GM12878 (cell line): ENCODE data around the gene NR6A1. TPM values are rescaled to one million over a fixed set of nuclear protein-coding genes. Genes with fewer than 3 reads are reported as not detected.

Source experiments
- ATAC-seq: fragments of 200-7000 bp; cut with Tn5 transposase; 3 replicates; pipeline ENCODE4 v1.9.1; 2020; ENCODE audit warnings: mild to moderate bottlenecking, moderate library complexity
- BruUV-seq: library from RNA; stranded (reverse); fragments of 400-500 nt; replicated peaks from 2 replicates; lab custom pipeline; 2021; lab: Mats Ljungman, UMichigan
- CTCF ChIA-PET: fragments of 300-600 bp; sonication (Branson Sonifier 250); formaldehyde crosslinking; extraction: SDS; loops from one replicate; lab custom pipeline; 2021; ENCODE audit warnings: inconsistent platforms; lab: Yijun Ruan, JAX
- POLR2A ChIA-PET: fragments of 350-600 bp; formaldehyde crosslinking; extraction: SDS; loops from one replicate; lab custom pipeline; 2021; ENCODE audit warnings: inconsistent platforms; lab: Charles Lee
- RAD21 ChIA-PET: fragments of 300-600 bp; sonication (Branson Sonifier 250); formaldehyde crosslinking; loops from one replicate; lab custom pipeline; 2023; ENCODE audit warnings: antibody characterized with exemption; ENCODE audit not compliant: unreplicated experiment; lab: Charles Lee
- SMC1A ChIA-PET: fragments of 300-600 bp; sonication (Branson Sonifier 250); formaldehyde crosslinking; loops from one replicate; lab custom pipeline; 2023; ENCODE audit not compliant: unreplicated experiment, uncharacterized antibody; lab: Charles Lee
- DNase-seq: peaks from one replicate; pipeline ENCODE4 v3.0.0-alpha.2; 2011; ENCODE audit warnings: low read depth, low spot score
- FAIRE-seq: peaks from 3 replicates; lab custom pipeline; 2011; peaks lifted over from hg19 to GRCh38; lab: Jason Lieb, UNC
- H2AFZ ChIP-seq: 2 replicates; pipeline ENCODE4 v1.6.0; 2011; ENCODE audit warnings: low read depth, low read length, control low read depth; ENCODE audit not compliant: control insufficient read depth
- H3K27ac ChIP-seq: 2 replicates; pipeline ENCODE4 v1.5.1; 2011; ENCODE audit warnings: control low read depth; ENCODE audit not compliant: control insufficient read depth, insufficient read depth
- H3K27me3 ChIP-seq, 2 experiments: replicated peaks in 1 of 2; 2 replicates each; pipeline versions ENCODE4 v1.6.0 to v1.6.1; 2011; ENCODE audit warnings: low read length in 1 of 2; ENCODE audit not compliant: control insufficient read depth in 2 of 2, insufficient read depth in 2 of 2
- H3K36me3 ChIP-seq, 2 experiments: 2 replicates each; pipeline ENCODE4 v1.5.1; 2011; ENCODE audit warnings: low read length in 1 of 2; ENCODE audit not compliant: control insufficient read depth in 2 of 2, insufficient read depth in 2 of 2
- H3K4me1 ChIP-seq: 2 replicates; pipeline ENCODE4 v1.6.1; 2011; ENCODE audit warnings: mild to moderate bottlenecking, low read length, moderate library complexity, mixed read lengths; ENCODE audit not compliant: control insufficient read depth, insufficient read depth
- H3K4me2 ChIP-seq: 2 replicates; pipeline ENCODE4 v1.6.0; 2011; ENCODE audit warnings: control low read depth; ENCODE audit not compliant: control insufficient read depth, insufficient read depth
- H3K4me3 ChIP-seq: fragments of 200-600 bp; sonication (generic); 2 replicates; pipeline ENCODE4 v1.5.1; 2016
- H3K79me2 ChIP-seq: 2 replicates; pipeline ENCODE4 v1.6.0; 2011; ENCODE audit warnings: low read length; ENCODE audit not compliant: control insufficient read depth, insufficient read depth
- H3K9ac ChIP-seq: 2 replicates; pipeline ENCODE4 v1.8.0; 2011; ENCODE audit warnings: low read length, control low read depth, mixed read lengths; ENCODE audit not compliant: control insufficient read depth, insufficient read depth
- H3K9me3 ChIP-seq: replicated peaks from 3 replicates; pipeline ENCODE4 v1.5.1; 2011; ENCODE audit warnings: mild to moderate bottlenecking, low read length; ENCODE audit not compliant: control insufficient read depth, insufficient read depth
- H4K20me1 ChIP-seq: 2 replicates; pipeline ENCODE4 v1.6.0; 2011; ENCODE audit not compliant: control insufficient read depth, insufficient read depth
- BCL3 ChIP-seq: IDR thresholded peaks from 2 replicates; pipeline ENCODE4 v1.6.1; 2011; ENCODE audit warnings: borderline replicate concordance, low read depth, mild to moderate bottlenecking, moderate library complexity, low read length; ENCODE audit not compliant: insufficient read depth, poor library complexity, severe bottlenecking
- BHLHE40 ChIP-seq, 2 experiments: fragments of 450-650 bp in 1 of 2; IDR thresholded peaks; 2 replicates each; pipeline ENCODE4 v1.6.1; 2011 to 2017; ENCODE audit warnings: low read depth in 2 of 2, borderline replicate concordance in 1 of 2, improper control_type of control experiment in 1 of 2, low read length in 1 of 2, mild to moderate bottlenecking in 1 of 2
- CEBPB ChIP-seq, 2 experiments: fragments of 150-350 bp in 1 of 2; IDR thresholded peaks; 2 replicates each; pipeline ENCODE4 v1.6.1; 2012 to 2014; ENCODE audit warnings: low read depth in 2 of 2, low read length in 2 of 2, borderline replicate concordance in 1 of 2, inconsistent platforms in 1 of 2
- EP300 ChIP-seq, 2 experiments: fragments of 150-350 bp in 1 of 2; IDR thresholded peaks; 2 replicates each; pipeline ENCODE4 v1.6.1; 2011 to 2012; ENCODE audit warnings: low read depth in 2 of 2, low read length in 2 of 2, borderline replicate concordance in 1 of 2, improper control_type of control experiment in 1 of 2, inconsistent platforms in 1 of 2; ENCODE audit not compliant: control insufficient read depth in 1 of 2
- FOXM1 ChIP-seq: IDR thresholded peaks from 2 replicates; pipeline ENCODE4 v1.6.1; 2012; ENCODE audit warnings: low read depth, mild to moderate bottlenecking, inconsistent platforms, low read length, moderate library complexity
- SREBF2 ChIP-seq: IDR thresholded peaks from 2 replicates; pipeline ENCODE4 v1.6.1; 2012; ENCODE audit warnings: mild to moderate bottlenecking, low read length
- WGBS: methylation state at CpG from one replicate; pipeline ENCODE4 v1.1.6; 2016; ENCODE audit warnings: low lambda C conversion rate; ENCODE audit not compliant: insufficient replicate concordance, insufficient coverage; ENCODE audit errors: missing lambda C conversion rate; 5-methylcytosine and 5-hydroxymethylcytosine counted together
- in situ Hi-C: fragments of 300-500 bp; cut with MboI; formaldehyde crosslinking; loops from 9 replicates; pipeline ENCODE4 v1.14.3; 2018; ENCODE audit warnings: mixed read lengths
- intact Hi-C: fragments of 100-400 bp; cut with micrococcal nuclease; formaldehyde crosslinking; loops from one replicate; pipeline ENCODE4 v1.14.2; 2022; ENCODE audit not compliant: unreplicated experiment
- polyA plus RNA-seq, 11 experiments: library from polyadenylated mRNA; depleted of rRNA in 4 of 11; unstranded in 6 of 11; stranded (reverse) in 5 of 11; fragments of >200 nt; fragmentation: Nextera tagmentation in 4 of 11; fragmentation: Illumina TruSeq in 1 of 11; extraction: Ambion mirVana in 4 of 11; extraction: Trizol in 1 of 11; gene quantifications; 1 replicate in 1 of 11; 2 replicates in 10 of 11; pipeline versions ENCODE4 v1.2.1 to v1.2.3, GENCODE V29; 2011 to 2016; ENCODE audit warnings: inconsistent platforms in 2 of 11, missing spikeins in 2 of 11, low read depth in 1 of 11
- total RNA-seq, 4 experiments: library from RNA; depleted of rRNA in 3 of 4; stranded (reverse); fragments of >200 nt in 3 of 4; fragmentation: Illumina TruSeq in 1 of 4; extraction: Trizol in 1 of 4; gene quantifications; 2 replicates each; pipeline versions ENCODE4 v1.2.1 to v1.2.3, GENCODE V29; 2013 to 2021

Gene NR6A1
- total and polyA plus RNA-seq, 10 of the 15 experiments (the other 5 are each of a cell fraction or from before 2014, with no cell fraction given) = 1.2 to 9.2 (median 4.6) TPM

GRCh38 chr9:124598048-124598447 is 173.1 kb downstream of the NR6A1 start:
- H3K9ac ChIP-seq = no peak overlapping the region
- peaks cover 6% of the 10 kb centered on the region; the same call in 1 of the 2 replicates for H3K4me1 ChIP-seq
- CTCF ChIA-PET = interaction anchor here (0.9 to 3.2 kb wide), 3 partner anchors 16 to 117 kb away, joined by 3 to 22 read pairs (median 3); no protein-coding TSS in a partner anchor
- RAD21 ChIA-PET = interaction anchor here (0.6 to 1.5 kb wide), 2 partner anchors 61 to 112 kb away, joined by 3 to 4 read pairs; no protein-coding TSS in a partner anchor
- no peaks in the 10 kb centered on the region for H4K20me1 ChIP-seq
- no TSS peak for BruUV-seq
- POLR2A ChIA-PET = interaction anchor here (0.8 kb wide), 1 partner anchor 480 kb away, joined by 8 read pairs; no protein-coding TSS in a partner anchor
- intact Hi-C loops = no loop called here
- in situ Hi-C loops = no loop called here
- ATAC-seq (no peak), FAIRE-seq (no peak), DNase-seq (no peak)
- H2AFZ ChIP-seq = no peak overlapping the region
- SMC1A ChIA-PET = interaction anchor here (1.3 kb wide), 1 partner anchor 76 kb away, joined by 3 read pairs; no protein-coding TSS in a partner anchor
- H3K27me3 ChIP-seq = no peaks in the 10 kb centered on the region
- TF ChIP-seq FOXM1 = no peak
- WGBS = 81% methylated on average over 5 of the region's 5 CpGs
- no peak overlapping the region for H3K4me3 ChIP-seq
- no peaks in the 10 kb centered on the region for H3K36me3 ChIP-seq
- H3K4me2 ChIP-seq = no peak overlapping the region
- H3K27ac ChIP-seq = no peak overlapping the region
- H3K79me2 ChIP-seq = no peaks in the 10 kb centered on the region
- H3K9me3 ChIP-seq = no peaks in the 10 kb centered on the region

DNA sequence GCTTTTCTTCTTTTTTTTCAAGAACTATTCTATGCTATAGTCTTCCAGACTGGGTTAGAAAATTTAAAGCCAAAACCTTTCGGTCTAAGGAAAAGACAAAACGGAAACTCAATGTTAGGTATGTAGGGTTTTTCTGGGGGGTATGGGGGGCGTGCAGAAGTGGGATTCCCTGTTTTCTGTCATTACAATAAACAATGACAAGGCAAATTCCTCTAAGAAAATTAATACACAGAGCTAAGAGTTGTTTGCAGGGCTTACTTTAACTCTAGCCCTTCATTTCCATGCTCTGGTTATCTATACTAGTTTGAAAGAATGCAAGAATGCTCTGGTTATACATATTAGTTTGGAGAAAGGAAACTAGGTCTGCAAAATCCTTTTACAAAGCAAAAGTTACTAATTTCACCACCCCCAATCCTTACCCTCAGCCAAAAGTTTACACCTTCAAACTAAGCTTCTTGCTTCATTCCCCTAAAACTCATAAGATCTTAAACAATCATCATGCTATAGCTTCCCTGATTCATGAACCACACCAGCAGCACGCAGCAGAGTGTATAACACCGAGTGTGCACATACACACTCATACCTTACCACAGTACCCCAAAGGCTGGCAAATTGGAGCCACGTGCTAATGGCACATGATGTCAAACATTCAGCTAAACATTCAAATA is 174.8 kb downstream of the NR6A1 start:
- H2AFZ ChIP-seq = no peak overlapping the region

More for the DNA sequence above, 174.8 kb downstream of the NR6A1 start:
- no peak for TF ChIP-seq CEBPB (IDR thresholded peaks at IDR 0.05; ENCODE audit: borderline replicate concordance in 1 of 2, low read depth in 2 of 2, low read length in 2 of 2)
- TF ChIP-seq EP300 (IDR thresholded peaks at IDR 0.05; ENCODE audit: borderline replicate concordance in 1 of 2, control insufficient read depth in 1 of 2, low read depth in 2 of 2, low read length in 2 of 2) = no peak
- TF ChIP-seq BHLHE40 (IDR thresholded peaks at IDR 0.05; ENCODE audit: borderline replicate concordance in 1 of 2, low read depth in 2 of 2, low read length in 1 of 2) = no peak
- peak; percentile 41 for TF ChIP-seq BCL3
- TF ChIP-seq SREBF2 = no peak
- RAD21 ChIA-PET = interaction anchor here (1.0 kb wide), 1 partner anchor 19 kb away, joined by 3 read pairs; no protein-coding TSS in a partner anchor
- POLR2A ChIA-PET = interaction anchor here (0.8 kb wide), 1 partner anchor 10 kb away, joined by 3 read pairs; no protein-coding TSS in a partner anchor
- FAIRE-seq (no peak), ATAC-seq (no peak), DNase-seq (no peak)
- Histone ChIP-seq H3K9me3 (no peaks in the 10 kb centered on the region), H3K9ac (no peak overlapping the region), H3K4me3 (no peak overlapping the region), H4K20me1 (no peaks in the 10 kb centered on the region), H3K4me2 (no peak overlapping the region), H3K4me1 (peaks cover 9% of the 10 kb centered on the region; the same call in 1 of the 2 replicates), H3K79me2 (no peaks in the 10 kb centered on the region), H3K36me3 (no peaks in the 10 kb centered on the region), H3K27ac (no peak overlapping the region), H3K27me3 (no peaks in the 10 kb centered on the region)
- SMC1A ChIA-PET = interaction anchor here (1.0 to 1.8 kb wide), 5 partner anchors 14 to 112 kb away, joined by 3 to 11 read pairs (median 4); no protein-coding TSS in a partner anchor
- intact Hi-C loops (no loop called here), in situ Hi-C loops (no loop called here)
- CTCF ChIA-PET = interaction anchor here (0.9 to 3.2 kb wide), 6 partner anchors 11 to 180 kb away, joined by 3 to 22 read pairs (median 4); no protein-coding TSS in a partner anchor
- WGBS = 81% methylated on average over 6 of the region's 6 CpGs
- BruUV-seq = no TSS peak
